Kidney epithelial cell (primary cell): ENCODE results near the gene ELFN2. TPM values are rescaled to one million over a fixed set of nuclear protein-coding genes. Genes with fewer than 3 reads are reported as not detected.

Source experiments
- DNase-seq: peaks from one replicate; pipeline ENCODE4 v3.0.0-alpha.2; 2010; ENCODE audit warnings: low read depth
- H3K27me3 ChIP-seq: 2 replicates; pipeline ENCODE4 v1.6.0; 2011; ENCODE audit warnings: low read length; ENCODE audit not compliant: control insufficient read depth, insufficient read depth
- H3K36me3 ChIP-seq: 2 replicates; pipeline ENCODE4 v1.5.1; 2011; ENCODE audit warnings: low read length; ENCODE audit not compliant: control insufficient read depth, insufficient read depth
- H3K4me3 ChIP-seq: 2 replicates; pipeline ENCODE4 v1.5.1; 2011; ENCODE audit warnings: low read depth, mild to moderate bottlenecking, control low read depth, low read length
- total RNA-seq: library from RNA; depleted of rRNA; stranded (reverse); fragments of >200 nt; gene quantifications from 2 replicates; pipeline ENCODE4 v1.2.3, GENCODE V29; 2015
- TF ChIP-seq, protein P1 (sequence below): IDR thresholded peaks from 2 replicates; pipeline ENCODE4 v1.5.1; 2011; ENCODE audit warnings: mild to moderate bottlenecking, moderate library complexity, low read length, control low read depth, inconsistent platforms; ENCODE audit not compliant: insufficient read depth, poor library complexity, severe bottlenecking

Gene ELFN2
- total RNA-seq, 1 donor from 2014 or later = 0.96 TPM

DNA sequence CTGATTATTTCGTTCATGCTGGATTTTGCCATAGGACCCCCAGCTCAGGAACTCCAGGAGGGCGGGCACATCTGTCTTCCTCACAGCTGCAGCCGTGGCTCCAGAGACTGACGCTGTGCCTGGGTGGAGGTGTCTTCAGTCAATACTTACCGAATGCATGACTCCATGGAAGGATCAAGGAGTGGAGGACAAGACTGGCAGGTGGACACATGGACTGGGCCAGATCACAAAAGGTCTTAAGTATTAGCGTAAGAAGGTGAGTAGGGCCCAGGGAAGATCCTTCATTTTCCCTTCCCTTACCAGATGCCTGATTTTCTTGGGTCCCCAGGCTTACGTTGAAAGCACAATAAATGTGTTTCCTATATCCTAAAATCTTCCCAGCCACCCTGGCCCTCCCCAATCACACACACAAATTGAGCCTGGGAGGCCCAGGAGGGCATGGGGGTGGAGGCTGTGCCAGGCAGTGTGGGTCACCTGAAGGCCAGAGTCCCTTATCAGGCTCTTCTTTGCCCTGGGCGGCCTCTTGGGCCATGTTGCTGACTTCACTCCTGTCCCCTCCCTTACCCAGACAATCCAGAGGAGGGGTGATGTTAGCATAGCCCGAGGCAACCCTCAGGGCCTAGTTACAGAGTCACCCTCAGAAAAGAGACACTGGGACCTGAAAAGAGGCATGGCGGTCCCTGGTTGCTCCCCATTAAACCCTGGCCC, 88.6 kb downstream of the ELFN2 start:
- Histone ChIP-seq H3K4me3 (no peak overlapping the region), H3K36me3 (no peaks in the 10 kb centered on the region), H3K27me3 (peaks cover 11% of the 10 kb centered on the region)
- no peak for DNase-seq
- TF ChIP-seq, protein P1, sequence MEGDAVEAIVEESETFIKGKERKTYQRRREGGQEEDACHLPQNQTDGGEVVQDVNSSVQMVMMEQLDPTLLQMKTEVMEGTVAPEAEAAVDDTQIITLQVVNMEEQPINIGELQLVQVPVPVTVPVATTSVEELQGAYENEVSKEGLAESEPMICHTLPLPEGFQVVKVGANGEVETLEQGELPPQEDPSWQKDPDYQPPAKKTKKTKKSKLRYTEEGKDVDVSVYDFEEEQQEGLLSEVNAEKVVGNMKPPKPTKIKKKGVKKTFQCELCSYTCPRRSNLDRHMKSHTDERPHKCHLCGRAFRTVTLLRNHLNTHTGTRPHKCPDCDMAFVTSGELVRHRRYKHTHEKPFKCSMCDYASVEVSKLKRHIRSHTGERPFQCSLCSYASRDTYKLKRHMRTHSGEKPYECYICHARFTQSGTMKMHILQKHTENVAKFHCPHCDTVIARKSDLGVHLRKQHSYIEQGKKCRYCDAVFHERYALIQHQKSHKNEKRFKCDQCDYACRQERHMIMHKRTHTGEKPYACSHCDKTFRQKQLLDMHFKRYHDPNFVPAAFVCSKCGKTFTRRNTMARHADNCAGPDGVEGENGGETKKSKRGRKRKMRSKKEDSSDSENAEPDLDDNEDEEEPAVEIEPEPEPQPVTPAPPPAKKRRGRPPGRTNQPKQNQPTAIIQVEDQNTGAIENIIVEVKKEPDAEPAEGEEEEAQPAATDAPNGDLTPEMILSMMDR = no peak

DNA sequence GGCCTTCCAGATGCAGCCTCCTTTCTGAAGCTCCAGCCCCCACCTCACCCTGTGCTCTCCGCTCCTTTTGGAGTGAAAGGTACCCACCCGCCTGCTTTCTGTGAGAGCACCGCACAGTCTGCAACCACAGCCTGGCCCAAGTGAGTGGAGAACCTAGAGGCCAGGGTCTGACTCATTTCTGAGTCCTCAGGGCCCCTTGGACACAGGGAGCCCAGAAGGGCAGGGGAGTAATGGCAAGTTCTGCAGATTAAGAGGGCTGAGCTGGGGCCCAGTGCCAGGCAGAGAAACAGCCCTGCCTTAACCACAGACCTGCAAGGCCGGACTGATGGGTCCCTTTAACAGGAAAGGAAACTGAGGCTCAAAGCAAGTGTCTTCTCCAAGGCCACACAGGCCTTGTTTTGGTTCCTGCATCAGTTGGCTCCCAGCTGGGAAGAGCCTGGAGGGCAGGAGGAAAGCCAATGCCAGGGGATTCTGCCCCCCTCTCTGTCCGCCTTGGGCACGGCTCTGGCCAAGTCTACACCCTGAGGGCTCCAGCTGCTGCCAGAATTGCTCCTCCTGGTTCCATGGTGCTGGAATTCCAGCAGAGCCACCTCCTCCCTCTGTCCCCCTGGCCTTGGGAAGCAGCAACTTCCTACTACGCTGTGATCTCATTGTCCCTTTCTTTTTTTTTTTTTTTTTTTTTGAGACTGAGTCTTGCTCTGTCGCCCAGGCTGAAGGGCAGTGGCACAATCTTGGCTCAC, 89.9 kb downstream of the ELFN2 start:
- no peaks in the 10 kb centered on the region for H3K36me3 ChIP-seq
- DNase-seq = no peak
- TF ChIP-seq, protein P1 = no peak

DNA sequence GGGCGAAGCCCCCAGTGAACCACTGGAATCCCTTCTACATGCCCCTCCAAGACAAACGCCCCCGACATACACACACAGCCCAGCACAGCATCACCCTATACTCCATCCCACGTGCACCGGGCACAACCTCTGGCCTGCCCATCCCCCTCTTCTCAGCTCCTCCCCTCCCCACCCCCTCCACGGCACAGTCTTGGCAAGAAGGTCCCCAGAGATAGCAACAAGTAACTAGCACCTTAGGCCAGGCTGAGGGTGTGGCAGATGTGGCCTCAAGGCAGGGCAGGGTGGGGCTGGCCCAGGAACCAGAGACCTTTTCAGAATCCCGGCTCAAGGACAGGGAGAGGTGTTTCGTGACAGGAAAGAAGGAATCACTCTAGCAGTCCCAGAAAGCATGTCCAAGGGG, 90.7 kb downstream of the ELFN2 start:
- H3K27me3 ChIP-seq = peaks cover 11% of the 10 kb centered on the region
- H3K36me3 ChIP-seq = no peaks in the 10 kb centered on the region
- DNase-seq = no peak
- TF ChIP-seq, protein P1 = no peak
- H3K4me3 ChIP-seq = no peak overlapping the region

More for the DNA sequence above, 89.9 kb downstream of the ELFN2 start:
- Histone ChIP-seq H3K4me3 (no peak overlapping the region), H3K27me3 (peaks cover 11% of the 10 kb centered on the region)

DNA sequence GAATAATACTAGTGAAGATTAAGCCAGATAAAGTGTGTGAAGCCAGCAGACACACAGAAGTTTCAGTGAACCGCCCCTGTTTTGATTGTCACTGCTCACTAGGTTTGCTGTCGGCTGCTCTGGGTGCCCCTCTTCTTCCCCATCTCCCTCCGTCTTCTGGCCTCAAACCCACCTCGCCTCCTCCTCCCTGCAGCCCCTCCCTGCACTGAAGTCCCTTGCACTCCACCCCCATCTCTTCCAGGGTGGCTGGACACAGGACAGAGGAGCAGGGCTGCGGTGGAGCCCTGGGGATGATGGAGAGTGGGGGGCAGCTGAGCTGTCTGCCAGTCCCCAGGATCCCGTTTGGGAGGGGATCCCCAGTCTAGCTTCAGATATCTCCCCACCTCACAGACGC, 91.5 kb downstream of the ELFN2 start:
- TF ChIP-seq, protein P1 = no peak
- DNase-seq = no peak
- peaks cover 6% of the 10 kb centered on the region for H3K27me3 ChIP-seq

DNA sequence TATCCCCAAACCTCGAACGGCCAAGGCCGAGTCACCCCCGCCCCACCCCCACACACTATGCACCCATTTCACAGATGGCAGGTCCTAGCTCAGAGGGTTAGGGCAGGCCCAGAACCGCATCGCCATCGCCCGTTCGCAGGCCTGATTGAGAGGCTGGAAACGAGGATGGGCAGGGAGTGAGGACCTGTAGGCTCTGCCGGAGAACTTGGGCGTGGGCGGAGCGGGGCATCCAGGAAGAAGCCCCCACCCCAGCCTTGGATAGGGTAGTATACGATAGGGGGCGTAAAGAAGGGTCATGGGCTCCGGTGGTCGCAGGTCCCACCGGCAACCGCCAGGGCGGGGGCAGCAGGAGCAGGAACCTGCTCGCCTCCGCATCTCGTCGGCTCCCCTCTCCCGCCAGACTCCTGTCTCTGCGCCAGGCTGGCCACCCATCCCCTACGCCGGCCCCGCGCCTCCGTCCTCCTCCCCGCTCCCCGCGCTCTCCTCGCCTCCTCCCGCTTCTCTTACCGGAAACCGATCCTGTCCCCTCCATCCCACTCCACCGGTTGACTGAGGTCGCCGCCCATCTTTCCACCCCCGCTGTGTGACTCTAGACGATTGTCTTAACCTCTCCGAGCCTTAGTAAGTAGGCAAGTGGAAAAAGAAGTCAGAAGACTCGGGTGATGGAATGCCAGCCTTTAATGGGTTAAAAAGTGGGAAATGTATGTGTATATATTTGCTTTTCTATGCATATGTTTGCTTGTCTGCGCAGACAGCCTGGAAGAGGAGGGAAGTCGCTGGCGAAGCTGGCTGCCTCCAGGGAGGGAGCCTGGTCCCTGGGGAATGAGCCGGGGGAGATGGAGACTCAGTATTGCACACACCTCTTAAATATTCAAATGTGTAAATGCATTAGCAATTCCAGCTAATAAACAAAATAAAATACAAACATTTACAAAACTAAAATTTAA, 92.1 kb downstream of the ELFN2 start:
- H3K36me3 ChIP-seq = no peaks in the 10 kb centered on the region
- DNase-seq = no peak
- TF ChIP-seq, protein P1 = no peak
- H3K27me3 ChIP-seq = peaks cover 4% of the 10 kb centered on the region
- H3K4me3 ChIP-seq = no peak overlapping the region

More for the DNA sequence above, 91.5 kb downstream of the ELFN2 start:
- no peak overlapping the region for H3K4me3 ChIP-seq
- H3K36me3 ChIP-seq = no peaks in the 10 kb centered on the region
